Prostate gland (tissue), 2 donors: Measurements from ENCODE around the gene MAML2.

ENCODE experiments used
- CTCF ChIP-seq, 4 experiments: fragments of 200-600 bp in 2 of 4; fragments of 450-650 bp in 2 of 4; sonication (generic) in 2 of 4; IDR thresholded peaks; 1 replicate in 3 of 4; 2 replicates in 1 of 4; pipeline ENCODE4 v1.5.1; 2016 to 2019; ENCODE audit warnings: antibody characterized with exemption in 4 of 4, mild to moderate bottlenecking in 2 of 4, moderate library complexity in 2 of 4
- POLR2AphosphoS5 ChIP-seq: sonication (generic); formaldehyde crosslinking; IDR thresholded peaks from one replicate; pipeline ENCODE4 v1.6.1; 2017; ENCODE audit warnings: antibody characterized with exemption

- TF ChIP-seq CTCF (IDR thresholded peaks at IDR 0.05) = no peak
- TF ChIP-seq POLR2AphosphoS5 = no peak
Observed at GRCh38 chr11:96282625-96283220, 60.3 kb downstream of the MAML2 start.
